ENCODE measurements around the gene DSC3. TPM values are rescaled to one million over a fixed set of nuclear protein-coding genes. Genes with fewer than 3 reads are reported as not detected.

The DSC3 gene
- total RNA-seq, 1 experiment from 2014 or later: 0.61 TPM

DNA sequence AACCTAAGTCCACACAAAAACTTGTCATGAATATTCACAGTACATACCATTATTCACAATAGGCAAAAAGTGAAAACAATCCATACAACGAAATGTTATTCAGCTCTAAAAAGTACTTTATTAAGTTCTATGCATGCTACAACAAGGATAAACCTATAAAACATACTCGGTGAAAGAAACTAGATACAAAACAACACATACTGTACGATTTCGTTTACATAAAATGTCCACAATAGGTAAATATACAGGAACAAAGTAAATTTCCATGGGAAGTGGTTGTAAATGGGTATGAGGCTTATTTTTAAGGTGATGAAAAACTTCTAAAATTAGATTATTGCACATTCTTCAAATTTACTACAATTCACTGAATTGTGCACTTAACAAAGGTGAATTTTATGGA is 8.0 kb downstream of the DSC3 start:
- Mint-ChIP-seq H3K36me3 (ENCODE audit: insufficient read depth in 1 of 3, low read depth in 3 of 3) (no peaks in the 10 kb centered on the region), H3K27me3 (ENCODE audit: low read depth) (peaks cover 15% of the 10 kb centered on the region), H3K4me3 (no peak overlapping the region), H3K9me3 (peaks cover 4 to 7% of the 10 kb centered on the region in 2 experiments; a peak in 2 of 5 replicates), H3K27ac (no peak overlapping the region), H3K4me1 (no peaks in the 10 kb centered on the region)
- no peaks in the 10 kb centered on the region for H3K79me2 ChIP-seq (ENCODE audit: insufficient read depth, low read length)
- no peak overlapping the region for H2BK15ac ChIP-seq (ENCODE audit: low read depth, low read length)
- no peak overlapping the region for H4K8ac ChIP-seq (replicated peaks; ENCODE audit: insufficient read length, low read depth, low read length)
- no peak overlapping the region for H4K5ac ChIP-seq (ENCODE audit: insufficient read length, low read depth, low read length)
- H3K9ac ChIP-seq (ENCODE audit: extremely low read depth, insufficient read length, low read length): no peak overlapping the region
- no peaks in the 10 kb centered on the region for H3K4me1 ChIP-seq (ENCODE audit: insufficient read depth, low read length)
- no peak overlapping the region for H2BK20ac ChIP-seq (ENCODE audit: low read depth, low read length, poor library complexity, severe bottlenecking)
- WGBS (ENCODE audit: extremely low coverage, insufficient read length, low lambda C conversion rate): no CpG with 5 or more reads among the region's 4 CpGs
- H3T11ph ChIP-seq (ENCODE audit: low read length): no peak overlapping the region
- H3K18ac ChIP-seq (ENCODE audit: insufficient read length, low read depth, low read length): no peak overlapping the region
- no peaks in the 10 kb centered on the region for H3K9me3 ChIP-seq (ENCODE audit: control insufficient read depth, low read depth, low read length)
- no peak for DNase-seq
- no peak overlapping the region for H3K4ac ChIP-seq (ENCODE audit: low read depth, low read length)
- no peak overlapping the region for H2AFZ ChIP-seq (ENCODE audit: low read length)
- no peak overlapping the region for H2BK5ac ChIP-seq (ENCODE audit: insufficient read length, low read length)
- no peaks in the 10 kb centered on the region; the same call in 1 of the 2 replicates for H3K27me3 ChIP-seq (ENCODE audit: insufficient read depth, low read length)
- no peak overlapping the region for H4K91ac ChIP-seq (ENCODE audit: insufficient read length, low read depth, low read length)
- no peaks in the 10 kb centered on the region for H4K20me1 ChIP-seq (ENCODE audit: control insufficient read depth, insufficient read depth, insufficient read length)
- H3K23me2 ChIP-seq (ENCODE audit: insufficient read length, low read depth, low read length, poor library complexity, severe bottlenecking): no peaks in the 10 kb centered on the region
- no peak overlapping the region for H2BK12ac ChIP-seq (ENCODE audit: insufficient read length, low read depth, low read length)
- H2BK120ac ChIP-seq (ENCODE audit: low read depth, low read length, poor library complexity, severe bottlenecking): no peak overlapping the region
- H3K23ac ChIP-seq (ENCODE audit: insufficient read length, low read depth, low read length): no peak overlapping the region
- no peak overlapping the region for H3K14ac ChIP-seq (ENCODE audit: insufficient read depth, low read length)
- H3K56ac ChIP-seq (ENCODE audit: insufficient read length, low read depth, low read length): no peak overlapping the region
- H3K79me1 ChIP-seq (ENCODE audit: insufficient read depth, low read depth, low read length, poor library complexity, severe bottlenecking): no peaks in the 10 kb centered on the region
- no peak overlapping the region for H2AK5ac ChIP-seq (ENCODE audit: insufficient read length, low read length)
- TF ChIP-seq, protein P1, sequence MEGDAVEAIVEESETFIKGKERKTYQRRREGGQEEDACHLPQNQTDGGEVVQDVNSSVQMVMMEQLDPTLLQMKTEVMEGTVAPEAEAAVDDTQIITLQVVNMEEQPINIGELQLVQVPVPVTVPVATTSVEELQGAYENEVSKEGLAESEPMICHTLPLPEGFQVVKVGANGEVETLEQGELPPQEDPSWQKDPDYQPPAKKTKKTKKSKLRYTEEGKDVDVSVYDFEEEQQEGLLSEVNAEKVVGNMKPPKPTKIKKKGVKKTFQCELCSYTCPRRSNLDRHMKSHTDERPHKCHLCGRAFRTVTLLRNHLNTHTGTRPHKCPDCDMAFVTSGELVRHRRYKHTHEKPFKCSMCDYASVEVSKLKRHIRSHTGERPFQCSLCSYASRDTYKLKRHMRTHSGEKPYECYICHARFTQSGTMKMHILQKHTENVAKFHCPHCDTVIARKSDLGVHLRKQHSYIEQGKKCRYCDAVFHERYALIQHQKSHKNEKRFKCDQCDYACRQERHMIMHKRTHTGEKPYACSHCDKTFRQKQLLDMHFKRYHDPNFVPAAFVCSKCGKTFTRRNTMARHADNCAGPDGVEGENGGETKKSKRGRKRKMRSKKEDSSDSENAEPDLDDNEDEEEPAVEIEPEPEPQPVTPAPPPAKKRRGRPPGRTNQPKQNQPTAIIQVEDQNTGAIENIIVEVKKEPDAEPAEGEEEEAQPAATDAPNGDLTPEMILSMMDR (conservative IDR thresholded peaks at IDR 0.05): no peak
- H3K27ac ChIP-seq (ENCODE audit: insufficient read length, low read depth, low read length): no peak overlapping the region
- H3K4me2 ChIP-seq (ENCODE audit: insufficient read depth, insufficient read length, low read length): no peak overlapping the region

Measured in H9 (cell line).